HuH-7 (cell line): ENCODE measurements around the gene MT1X.
A peak's percentile ranks its signal among the peaks of the same experiment; 100 is the strongest.

Source experiments
- DNase-seq: peaks from one replicate; pipeline ENCODE4 v3.0.0; 2011; ENCODE audit warnings: low spot score

MT1X gene

GRCh38 chr16:56681939-56682702 lies at the start of gene MT1X:
Gene MT1X, plus strand, starts transcription at chr16:56682470. Its CDS starts 71 bp downstream, at chr16:56682541.
- peak; percentile 76 for DNase-seq

- DNase-seq = no peak
Measured at GRCh38 chr16:56632848-56633365, 49.4 kb upstream of the MT1X start.

GRCh38 chr16:56633535-56633934 lies 48.7 kb upstream of the MT1X start:
- DNase-seq = no peak

- no peak for DNase-seq
Measured at GRCh38 chr16:56634715-56635440, 47.4 kb upstream of the MT1X start.

GRCh38 chr16:56635441-56635967 lies 46.8 kb upstream of the MT1X start:
- DNase-seq = no peak

GRCh38 chr16:56636616-56637413 lies 45.5 kb upstream of the MT1X start:
- DNase-seq = no peak

GRCh38 chr16:56637814-56638750 lies 44.2 kb upstream of the MT1X start, which contains the start of gene MT1A:
Gene MT1A, plus strand, starts transcription at chr16:56638666. Its CDS starts 73 bp downstream, at chr16:56638739.
- DNase-seq = peak; percentile 74

GRCh38 chr16:56639045-56639444 lies 43.2 kb upstream of the MT1X start:
- no peak for DNase-seq

- DNase-seq = no peak
Measured at GRCh38 chr16:56640076-56640475, 42.2 kb upstream of the MT1X start.

- no peak for DNase-seq
Measured at GRCh38 chr16:56641166-56641565, 41.1 kb upstream of the MT1X start.

GRCh38 chr16:56643080-56643778 lies 39.0 kb upstream of the MT1X start:
- peak; percentile 63 for DNase-seq

- DNase-seq = no peak
Measured at GRCh38 chr16:56643833-56644232, 38.4 kb upstream of the MT1X start.

GRCh38 chr16:56645311-56645710 lies 37.0 kb upstream of the MT1X start:
- DNase-seq = no peak

- DNase-seq = no peak
Measured at GRCh38 chr16:56645838-56646237, 36.4 kb upstream of the MT1X start.

- no peak for DNase-seq
Measured at GRCh38 chr16:56647641-56648431, 34.4 kb upstream of the MT1X start.

- DNase-seq = no peak
Measured at GRCh38 chr16:56649271-56649670, 33.0 kb upstream of the MT1X start.

GRCh38 chr16:56649820-56650219 lies 32.5 kb upstream of the MT1X start:
- DNase-seq = no peak

GRCh38 chr16:56651586-56651985 lies 30.7 kb upstream of the MT1X start, which contains the start of gene MT1B:
Gene MT1B, plus strand, starts transcription at chr16:56651886. Its CDS starts 68 bp downstream, at chr16:56651954.
- no peak for DNase-seq

- no peak for DNase-seq
Measured at GRCh38 chr16:56652600-56652999, 29.7 kb upstream of the MT1X start.
